GM12878 (cell line): ENCODE data around the gene TEX54. TPM values are rescaled to one million over a fixed set of nuclear protein-coding genes. Genes with fewer than 3 reads are reported as not detected.
A peak's percentile ranks its signal among the peaks of the same experiment; 100 is the strongest.

ENCODE experiments used
- BMI1 ChIP-seq: fragments of 450-650 bp; IDR thresholded peaks from 2 replicates; pipeline ENCODE4 v1.6.1; 2016; ENCODE audit warnings: mild to moderate bottlenecking, moderate library complexity, borderline replicate concordance
- CTCF ChIP-seq, 3 experiments: IDR thresholded peaks in 2 of 3; conservative IDR thresholded peaks in 1 of 3; 2 replicates each; pipeline ENCODE4 v1.5.1; 2011; ENCODE audit warnings: low read depth in 3 of 3, low read length in 3 of 3, mild to moderate bottlenecking in 3 of 3, control low read depth in 2 of 3, moderate library complexity in 2 of 3, inconsistent platforms in 1 of 3, mixed read lengths in 1 of 3; ENCODE audit not compliant: control insufficient read depth in 2 of 3, insufficient read depth in 1 of 3; ENCODE audit errors: extremely low read depth in 1 of 3
- CUX1 ChIP-seq: IDR thresholded peaks from 2 replicates; pipeline ENCODE4 v1.6.1; 2012; ENCODE audit warnings: improper control_type of control experiment, low read depth, low read length; ENCODE audit not compliant: insufficient replicate concordance
- E2F8 ChIP-seq: fragments of 450-650 bp; IDR thresholded peaks from 2 replicates; pipeline ENCODE4 v1.6.1; 2018; ENCODE audit warnings: mild to moderate bottlenecking, low read depth, moderate library complexity; ENCODE audit not compliant: partially characterized antibody
- EP300 ChIP-seq, 2 experiments: fragments of 150-350 bp in 1 of 2; IDR thresholded peaks; 2 replicates each; pipeline ENCODE4 v1.6.1; 2011 to 2012; ENCODE audit warnings: low read depth in 2 of 2, low read length in 2 of 2, borderline replicate concordance in 1 of 2, improper control_type of control experiment in 1 of 2, inconsistent platforms in 1 of 2; ENCODE audit not compliant: control insufficient read depth in 1 of 2
- IRF5 ChIP-seq: fragments of 450-650 bp; IDR thresholded peaks from 2 replicates; pipeline ENCODE4 v1.6.1; 2017; ENCODE audit warnings: borderline replicate concordance
- KDM1A ChIP-seq: fragments of 200-600 bp; sonication (generic); IDR thresholded peaks from 2 replicates; pipeline ENCODE4 v1.6.1; 2016; ENCODE audit warnings: borderline replicate concordance
- NR2C2 ChIP-seq: IDR thresholded peaks from 2 replicates; pipeline ENCODE4 v1.6.1; 2011; ENCODE audit warnings: borderline replicate concordance, low read depth; ENCODE audit not compliant: control insufficient read depth, insufficient read length
- NR2F1 ChIP-seq: fragments of 450-650 bp; conservative IDR thresholded peaks from 2 replicates; pipeline ENCODE4 v1.6.1; 2017; ENCODE audit warnings: mild to moderate bottlenecking
- RAD51 ChIP-seq: fragments of 450-650 bp; IDR thresholded peaks from 2 replicates; pipeline ENCODE4 v1.6.1; 2016; ENCODE audit warnings: moderate library complexity, mild to moderate bottlenecking, inconsistent platforms
- RBBP5 ChIP-seq: fragments of 200-600 bp; sonication (generic); conservative IDR thresholded peaks from 2 replicates; pipeline ENCODE4 v1.6.1; 2016
- SIN3A ChIP-seq: IDR thresholded peaks from 2 replicates; pipeline ENCODE4 v1.6.1; 2012; ENCODE audit warnings: low read depth, low read length, improper control_type of control experiment
- SPI1 ChIP-seq: IDR thresholded peaks from 2 replicates; pipeline ENCODE4 v1.6.1; 2011; ENCODE audit warnings: low read depth, mild to moderate bottlenecking, low read length, moderate library complexity, borderline replicate concordance; ENCODE audit not compliant: insufficient read depth
- ZBTB33 ChIP-seq: fragments of 450-650 bp; IDR thresholded peaks from 2 replicates; pipeline ENCODE4 v1.6.1; 2017; ENCODE audit warnings: mild to moderate bottlenecking
- polyA plus RNA-seq, 11 experiments: library from polyadenylated mRNA; depleted of rRNA in 4 of 11; unstranded in 6 of 11; stranded (reverse) in 5 of 11; fragments of >200 nt; fragmentation: Nextera tagmentation in 4 of 11; fragmentation: Illumina TruSeq in 1 of 11; extraction: Ambion mirVana in 4 of 11; extraction: Trizol in 1 of 11; gene quantifications; 1 replicate in 1 of 11; 2 replicates in 10 of 11; pipeline versions ENCODE4 v1.2.1 to v1.2.3, GENCODE V29; 2011 to 2016; ENCODE audit warnings: inconsistent platforms in 2 of 11, missing spikeins in 2 of 11, low read depth in 1 of 11
- total RNA-seq, 4 experiments: library from RNA; depleted of rRNA in 3 of 4; stranded (reverse); fragments of >200 nt in 3 of 4; fragmentation: Illumina TruSeq in 1 of 4; extraction: Trizol in 1 of 4; gene quantifications; 2 replicates each; pipeline versions ENCODE4 v1.2.1 to v1.2.3, GENCODE V29; 2013 to 2021

Gene TEX54
- total and polyA plus RNA-seq, 10 of the 15 experiments (the other 5 are each of a cell fraction or from before 2014, with no cell fraction given), result 0.38 to 0.68 (median 0.51) TPM; not detected in 7

GRCh38 chr11:62832336-62833234 lies at the start of gene TEX54 (continued):
- TF ChIP-seq E2F8 (no peak), RBBP5 (no peak), NR2F1 (no peak), CUX1 (no peak), RAD51 (0 out of 2 replicates have a peak, but pooled peaks have one; percentile 1), KDM1A (no peak), SIN3A (no peak), ZBTB33 (no peak), CTCF (IDR thresholded peaks at IDR 0.05 in 2 of 3, conservative IDR thresholded peaks at IDR 0.05 in 1 of 3; ENCODE audit: control insufficient read depth in 2 of 3, extremely low read depth in 1 of 3, insufficient read depth in 1 of 3, low read depth in 3 of 3, low read length in 3 of 3) (no peak), EP300 (IDR thresholded peaks at IDR 0.05; ENCODE audit: borderline replicate concordance in 1 of 2, control insufficient read depth in 1 of 2, low read depth in 2 of 2, low read length in 2 of 2) (no peak), IRF5 (no peak), SPI1 (no peak), BMI1 (no peak), NR2C2 (no peak)
